Tibial nerve (tissue), 4 donors: ENCODE measurements around the gene YWHAG. TPM values are rescaled to one million over a fixed set of nuclear protein-coding genes. Genes with fewer than 3 reads are reported as not detected.
A peak's percentile ranks its signal among the peaks of the same experiment; 100 is the strongest.

Source experiments
- DNase-seq, 2 donors: peaks; one replicate each; pipeline ENCODE4 v3.0.0-alpha.2; 2019; ENCODE audit warnings: low spot score in 2 of 2
- H3K27ac ChIP-seq, 4 donors: fragments of 200-600 bp; sonication (generic) in 3 of 4; one replicate each; pipeline ENCODE4 v1.5.1; 2017 to 2019; ENCODE audit warnings: mild to moderate bottlenecking in 1 of 4
- H3K27me3 ChIP-seq, 2 donors: fragments of 200-600 bp; sonication (generic) in 1 of 2; one replicate each; pipeline versions ENCODE4 v1.5.1 to v1.6.0; 2017 to 2019
- H3K36me3 ChIP-seq, 3 donors: fragments of 200-600 bp; sonication (generic); one replicate each; pipeline ENCODE4 v1.5.1; 2018 to 2019
- H3K4me1 ChIP-seq, 4 donors: fragments of 200-600 bp; sonication (generic) in 3 of 4; one replicate each; pipeline ENCODE4 v1.5.1; 2017 to 2019
- H3K4me3 ChIP-seq, 4 donors: fragments of 200-600 bp; sonication (generic) in 3 of 4; one replicate each; pipeline ENCODE4 v1.5.1; 2017 to 2019; ENCODE audit warnings: mild to moderate bottlenecking in 1 of 4, moderate library complexity in 1 of 4
- H3K9me3 ChIP-seq, 4 donors: fragments of 200-600 bp; sonication (generic) in 3 of 4; one replicate each; pipeline ENCODE4 v1.5.1; 2017 to 2019
- CTCF ChIP-seq, 5 experiments: fragments of 200-600 bp in 3 of 5; fragments of 450-650 bp in 2 of 5; sonication (generic) in 3 of 5; IDR thresholded peaks; one replicate each; pipeline ENCODE4 v1.5.1; 2016 to 2019; ENCODE audit warnings: antibody characterized with exemption in 5 of 5, mild to moderate bottlenecking in 3 of 5, moderate library complexity in 2 of 5
- EP300 ChIP-seq, 2 donors: sonication (generic); formaldehyde crosslinking; IDR thresholded peaks; one replicate each; pipeline ENCODE4 v1.6.1; 2017; ENCODE audit warnings: antibody characterized with exemption in 2 of 2, mild to moderate bottlenecking in 1 of 2
- POLR2A ChIP-seq, 2 donors: fragments of 450-650 bp; IDR thresholded peaks; one replicate each; pipeline ENCODE4 v1.6.1; 2017; ENCODE audit warnings: antibody characterized with exemption in 2 of 2, mild to moderate bottlenecking in 2 of 2, moderate library complexity in 2 of 2
- WGBS, 2 donors: methylation state at CpG; one replicate each; pipeline ENCODE4 v1.1.5; 2018; 5-methylcytosine and 5-hydroxymethylcytosine counted together
- total RNA-seq, 4 donors: library from RNA; depleted of rRNA; stranded (reverse); fragments of >200 nt; gene quantifications; one replicate each; pipeline ENCODE4 v1.1.0, GENCODE V29; 2016

YWHAG gene
- total RNA-seq, 4 donors from 2014 or later, result 54.9 to 96.6 (median 81.7) TPM

DNA sequence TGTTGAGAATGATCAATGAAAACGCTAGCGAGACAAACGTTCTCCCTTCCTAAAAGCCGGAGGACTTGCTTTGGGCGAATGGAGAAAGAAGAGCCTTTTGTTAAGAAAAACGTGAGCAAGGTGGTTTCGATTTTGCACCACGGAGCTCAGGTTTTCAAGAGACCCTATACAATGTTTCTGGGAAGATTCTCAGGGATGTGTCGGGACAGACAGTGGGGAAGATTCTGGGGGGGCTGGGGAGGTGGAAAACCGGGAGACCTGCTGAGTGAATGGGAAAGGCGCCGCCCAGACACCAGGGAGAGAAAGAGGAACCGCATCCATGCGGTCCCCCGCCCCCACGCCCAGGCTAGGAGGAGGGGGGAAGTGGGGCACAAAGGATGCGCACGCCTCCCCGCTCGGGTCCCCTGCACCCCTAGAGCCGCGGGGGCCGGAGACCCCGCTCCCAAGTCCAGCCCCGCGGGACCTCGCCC is 745 bp downstream of the YWHAG start:
- TF ChIP-seq EP300 (IDR thresholded peaks at IDR 0.05) (no peak), CTCF (IDR thresholded peaks at IDR 0.05) (no peak), POLR2A (IDR thresholded peaks at IDR 0.05) (no peak)
- DNase-seq, result peak; percentile 60 to 68
- Histone ChIP-seq H3K9me3 (no peaks in the 10 kb centered on the region), H3K27me3 (no peaks in the 10 kb centered on the region), H3K4me3 (peak overlapping the region; percentile 70 to 99 (median 80)), H3K36me3 (peaks cover 0 to 13% (median 0%) of the 10 kb centered on the region in 3 donors), H3K27ac (peak overlapping the region; percentile 95 to 100 (median 98)), H3K4me1 (peaks cover 0 to 51% (median 17%) of the 10 kb centered on the region in 4 donors)
- WGBS, 2 donors, result 0 to 1% methylated on average over 16 to 24 of the region's 27 CpGs

DNA sequence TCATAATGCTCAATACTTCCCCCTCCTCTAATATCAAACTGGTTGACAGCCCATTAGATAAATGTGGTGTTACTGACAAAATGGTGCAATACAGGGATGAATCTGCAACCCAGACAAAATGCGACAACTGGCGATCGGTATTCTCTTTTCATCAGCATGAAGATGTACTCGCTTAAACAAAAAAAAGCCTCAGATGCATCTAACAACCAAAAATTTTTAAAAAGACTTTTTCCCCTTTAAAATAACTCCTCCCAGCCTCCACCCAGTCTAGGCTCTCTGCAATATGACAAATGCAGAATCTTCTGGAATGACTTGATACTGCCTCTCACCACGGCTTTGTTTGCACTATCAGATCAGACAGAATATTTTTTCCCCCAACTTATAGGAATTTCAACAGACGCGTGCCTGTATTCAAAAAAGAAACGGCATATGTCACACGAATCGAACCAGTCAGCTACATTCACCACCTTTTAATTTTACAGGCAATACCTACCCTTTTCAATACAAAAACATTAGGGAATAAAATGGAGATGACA is 1.2 kb downstream of the YWHAG start:
- TF ChIP-seq POLR2A (IDR thresholded peaks at IDR 0.05) (no peak), EP300 (IDR thresholded peaks at IDR 0.05) (peak in 1 of 2 donors; percentile 3)
- no peaks in the 10 kb centered on the region for H3K27me3 ChIP-seq
- peak overlapping the region; percentile 70 to 99 (median 80) for H3K4me3 ChIP-seq
- H3K36me3 ChIP-seq, result peaks cover 0 to 13% (median 0%) of the 10 kb centered on the region in 3 donors
- H3K27ac ChIP-seq, result peak overlapping the region; percentile 95 to 100 (median 98)
- no peak for DNase-seq
- H3K4me1 ChIP-seq, result peaks cover 0 to 56% (median 17%) of the 10 kb centered on the region in 4 donors
- no peaks in the 10 kb centered on the region for H3K9me3 ChIP-seq
- WGBS, 2 donors, result 2 to 3% methylated on average over 10 of the region's 10 CpGs

- Histone ChIP-seq H3K27ac (peak overlapping the region in 2 of 4 donors; percentile 95 to 99), H3K36me3 (peaks cover 0 to 13% (median 0%) of the 10 kb centered on the region in 3 donors), H3K27me3 (no peaks in the 10 kb centered on the region), H3K4me3 (peak overlapping the region in 2 of 4 donors; percentile 70 to 84), H3K9me3 (no peaks in the 10 kb centered on the region), H3K4me1 (peaks cover 0 to 63% (median 19%) of the 10 kb centered on the region in 4 donors)
- TF ChIP-seq EP300 (IDR thresholded peaks at IDR 0.05) (no peak), POLR2A (IDR thresholded peaks at IDR 0.05) (no peak), CTCF (IDR thresholded peaks at IDR 0.05) (no peak)
- 55 to 57% methylated on average over 6 of the region's 6 CpGs for WGBS, 2 donors
- no peak for DNase-seq
Observed at GRCh38 chr7:76356823-76357222, 2.0 kb downstream of the YWHAG start.

DNA sequence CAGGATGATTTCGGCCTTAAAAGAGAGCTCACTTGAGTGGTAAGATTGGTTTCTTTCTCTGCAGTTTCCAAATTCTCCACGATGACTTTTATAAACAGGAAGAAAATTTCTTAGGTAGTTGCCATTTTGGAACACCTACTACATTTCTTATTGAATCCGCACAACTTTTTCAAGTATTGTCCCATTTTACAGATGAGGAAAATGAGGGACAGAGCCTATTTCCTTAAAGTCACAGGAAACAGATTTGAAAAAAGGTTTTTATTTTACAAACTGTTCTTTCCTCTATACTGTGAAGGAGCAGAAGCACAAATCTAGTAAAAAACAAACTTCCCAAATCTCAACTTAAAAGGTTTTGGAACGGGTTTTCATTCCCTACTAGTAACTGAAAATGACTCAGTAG is 2.7 kb downstream of the YWHAG start:
- Histone ChIP-seq H3K4me3 (no peak overlapping the region), H3K9me3 (no peaks in the 10 kb centered on the region), H3K27ac (no peak overlapping the region), H3K4me1 (peaks cover 0 to 68% (median 19%) of the 10 kb centered on the region in 4 donors), H3K27me3 (no peaks in the 10 kb centered on the region), H3K36me3 (peaks cover 0 to 13% (median 0%) of the 10 kb centered on the region in 3 donors)
- DNase-seq, result no peak
- TF ChIP-seq CTCF (IDR thresholded peaks at IDR 0.05) (no peak), POLR2A (IDR thresholded peaks at IDR 0.05) (no peak), EP300 (IDR thresholded peaks at IDR 0.05) (no peak)
- WGBS, 2 donors, result 88% methylated on average over 4 of the region's 4 CpGs

- Histone ChIP-seq H3K9me3 (no peaks in the 10 kb centered on the region), H3K27ac (no peak overlapping the region), H3K36me3 (peaks cover 0 to 18% (median 0%) of the 10 kb centered on the region in 3 donors), H3K4me1 (peaks cover 0 to 72% (median 19%) of the 10 kb centered on the region in 4 donors), H3K4me3 (no peak overlapping the region), H3K27me3 (no peaks in the 10 kb centered on the region)
- TF ChIP-seq POLR2A (IDR thresholded peaks at IDR 0.05) (no peak), CTCF (IDR thresholded peaks at IDR 0.05) (no peak), EP300 (IDR thresholded peaks at IDR 0.05) (no peak)
- no peak for DNase-seq
- WGBS, 2 donors, result 86 to 88% methylated on average over 9 of the region's 9 CpGs
Observed at GRCh38 chr7:76354981-76355730, 3.6 kb downstream of the YWHAG start.
